ENCODE results near the gene CIB1.

CIB1 gene

GRCh38 chr15:90266485-90266884, 32.7 kb upstream of the CIB1 start:
- Histone ChIP-seq H3K36me3 (peaks cover 41% of the 10 kb centered on the region), H3K27me3 (ENCODE audit: insufficient read depth, low read depth, severe bottlenecking) (no peaks in the 10 kb centered on the region), H3K27ac (peak overlapping the region; percentile 96), H3K9me3 (ENCODE audit: severe bottlenecking) (no peaks in the 10 kb centered on the region), H3K4me3 (ENCODE audit: low read depth, low read length) (peak overlapping the region; percentile 83)
- TF ChIP-seq, protein P1, sequence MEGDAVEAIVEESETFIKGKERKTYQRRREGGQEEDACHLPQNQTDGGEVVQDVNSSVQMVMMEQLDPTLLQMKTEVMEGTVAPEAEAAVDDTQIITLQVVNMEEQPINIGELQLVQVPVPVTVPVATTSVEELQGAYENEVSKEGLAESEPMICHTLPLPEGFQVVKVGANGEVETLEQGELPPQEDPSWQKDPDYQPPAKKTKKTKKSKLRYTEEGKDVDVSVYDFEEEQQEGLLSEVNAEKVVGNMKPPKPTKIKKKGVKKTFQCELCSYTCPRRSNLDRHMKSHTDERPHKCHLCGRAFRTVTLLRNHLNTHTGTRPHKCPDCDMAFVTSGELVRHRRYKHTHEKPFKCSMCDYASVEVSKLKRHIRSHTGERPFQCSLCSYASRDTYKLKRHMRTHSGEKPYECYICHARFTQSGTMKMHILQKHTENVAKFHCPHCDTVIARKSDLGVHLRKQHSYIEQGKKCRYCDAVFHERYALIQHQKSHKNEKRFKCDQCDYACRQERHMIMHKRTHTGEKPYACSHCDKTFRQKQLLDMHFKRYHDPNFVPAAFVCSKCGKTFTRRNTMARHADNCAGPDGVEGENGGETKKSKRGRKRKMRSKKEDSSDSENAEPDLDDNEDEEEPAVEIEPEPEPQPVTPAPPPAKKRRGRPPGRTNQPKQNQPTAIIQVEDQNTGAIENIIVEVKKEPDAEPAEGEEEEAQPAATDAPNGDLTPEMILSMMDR (IDR thresholded peaks at IDR 0.05; ENCODE audit: low read depth, low read length), result no peak
- DNase-seq, result no peak

DNA sequence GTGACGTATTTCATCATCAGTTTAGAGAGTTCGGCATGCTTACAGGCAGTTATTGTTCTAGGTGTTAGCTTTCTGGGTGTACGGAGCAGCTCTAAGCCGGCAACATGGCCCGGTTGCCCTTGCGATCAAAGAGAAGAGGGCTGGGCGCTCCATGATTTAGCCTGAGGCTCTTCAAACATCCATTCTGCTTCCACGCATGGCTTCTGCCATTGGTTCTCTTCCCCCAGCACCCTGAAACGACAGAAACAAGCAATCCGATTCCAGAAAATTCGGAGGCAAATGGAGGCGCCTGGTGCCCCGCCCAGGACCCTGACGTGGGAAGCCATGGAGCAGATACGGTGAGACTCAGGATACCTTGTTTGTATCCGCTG, 32.3 kb upstream of the CIB1 start:
- TF ChIP-seq, protein P1 (IDR thresholded peaks at IDR 0.05; ENCODE audit: low read depth, low read length), result no peak
- no peaks in the 10 kb centered on the region for H3K27me3 ChIP-seq (ENCODE audit: insufficient read depth, low read depth, severe bottlenecking)
- H3K36me3 ChIP-seq, result peaks cover 37% of the 10 kb centered on the region
- H3K9me3 ChIP-seq (ENCODE audit: severe bottlenecking), result no peaks in the 10 kb centered on the region
- DNase-seq, result peak; percentile 30
- H3K4me3 ChIP-seq (ENCODE audit: low read depth, low read length), result peak overlapping the region; percentile 83
- H3K27ac ChIP-seq, result peak overlapping the region; percentile 96

- peak; percentile 90 for DNase-seq
- Histone ChIP-seq H3K4me3 (ENCODE audit: low read depth, low read length) (peak within 1 kb of the TSS; percentile 83), H3K36me3 (peaks cover 31% of the 10 kb centered on the region), H3K9me3 (ENCODE audit: severe bottlenecking) (no peaks in the 10 kb centered on the region), H3K27ac (peak within 1 kb of the TSS; percentile 96), H3K27me3 (ENCODE audit: insufficient read depth, low read depth, severe bottlenecking) (no peaks in the 10 kb centered on the region)
- TF ChIP-seq, protein P1 (IDR thresholded peaks at IDR 0.05; ENCODE audit: low read depth, low read length), result no peak
Observed at GRCh38 chr15:90265271-90266060, 31.7 kb upstream of the CIB1 start, which contains the start of gene NGRN. Gene NGRN (plus strand): TSS chr15:90265672. CDS start chr15:90265713, 41 bp downstream.

- no peaks in the 10 kb centered on the region for H3K27me3 ChIP-seq (ENCODE audit: insufficient read depth, low read depth, severe bottlenecking)
- peaks cover 23% of the 10 kb centered on the region for H3K36me3 ChIP-seq
- H3K9me3 ChIP-seq (ENCODE audit: severe bottlenecking), result no peaks in the 10 kb centered on the region
- H3K4me3 ChIP-seq (ENCODE audit: low read depth, low read length), result peak overlapping the region; percentile 83
- DNase-seq, result no peak
- H3K27ac ChIP-seq, result peak overlapping the region; percentile 96
- TF ChIP-seq, protein P1 (IDR thresholded peaks at IDR 0.05; ENCODE audit: low read depth, low read length), result no peak
Observed at GRCh38 chr15:90264671-90265070, 30.9 kb upstream of the CIB1 start.

GRCh38 chr15:90262426-90262825, 28.7 kb upstream of the CIB1 start:
- TF ChIP-seq, protein P1 (IDR thresholded peaks at IDR 0.05; ENCODE audit: low read depth, low read length), result no peak
- Histone ChIP-seq H3K4me3 (ENCODE audit: low read depth, low read length) (no peak overlapping the region), H3K36me3 (peaks cover 9% of the 10 kb centered on the region), H3K9me3 (ENCODE audit: severe bottlenecking) (no peaks in the 10 kb centered on the region), H3K27me3 (ENCODE audit: insufficient read depth, low read depth, severe bottlenecking) (no peaks in the 10 kb centered on the region), H3K27ac (no peak overlapping the region)
- no peak for DNase-seq

Data from WERI-Rb-1 (cell line).